Hippocampal formation (tissue), 2 donors: ENCODE data around the gene LRIT1.

Experiments used
- DNase-seq, 2 donors: peaks; one replicate each; lab custom pipeline; 2025; lab: John Stamatoyannopoulos, UW

LRIT1 gene

GRCh38 chr10:84214612-84215235 lies 26.6 kb downstream of the LRIT1 start:
- DNase-seq: no peak

- DNase-seq: no peak
These were observed 27.2 kb downstream of the LRIT1 start for GRCh38 chr10:84214046-84214572.

DNA sequence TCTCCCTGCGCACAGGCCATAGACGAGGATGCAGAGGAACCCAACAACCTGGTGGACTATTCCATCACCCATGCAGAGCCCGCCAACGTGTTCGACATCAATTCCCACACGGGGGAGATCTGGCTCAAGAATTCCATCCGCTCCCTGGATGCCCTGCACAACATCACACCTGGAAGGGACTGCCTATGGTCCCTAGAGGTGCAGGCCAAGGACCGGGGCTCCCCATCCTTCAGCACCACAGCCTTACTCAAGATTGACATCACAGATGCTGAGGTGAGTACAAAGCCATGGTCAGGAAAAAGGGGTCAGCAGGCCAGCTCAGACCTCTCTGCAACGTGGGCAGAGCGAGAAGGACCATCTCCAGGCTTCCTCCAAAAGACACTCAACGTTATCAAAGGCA lies 28.3 kb downstream of the LRIT1 start:
- no peak for DNase-seq

GRCh38 chr10:84212014-84212413 lies 29.3 kb downstream of the LRIT1 start:
- no peak for DNase-seq

DNA sequence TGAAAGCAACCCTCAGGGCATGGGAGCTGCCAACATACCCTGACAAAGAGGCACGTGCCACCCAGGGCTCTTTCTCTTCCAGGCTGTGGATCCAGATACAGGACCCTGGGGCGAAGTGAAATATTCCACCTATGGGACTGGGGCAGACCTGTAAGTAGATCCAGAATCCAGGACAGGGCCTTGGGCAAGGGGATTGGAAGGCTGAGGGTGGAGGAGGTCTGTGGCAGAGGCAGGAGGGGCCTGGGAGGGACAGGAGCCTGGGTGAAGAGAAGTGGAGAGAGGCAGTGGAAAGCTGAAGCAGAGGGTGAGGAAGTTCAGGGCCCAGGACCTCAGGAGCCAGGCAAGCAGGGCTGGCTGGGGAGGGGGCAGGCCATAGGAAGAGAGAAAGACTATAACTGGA lies 29.8 kb downstream of the LRIT1 start:
- no peak for DNase-seq

- no peak for DNase-seq
These were observed 33.3 kb downstream of the LRIT1 start for GRCh38 chr10:84208023-84208422.

DNA sequence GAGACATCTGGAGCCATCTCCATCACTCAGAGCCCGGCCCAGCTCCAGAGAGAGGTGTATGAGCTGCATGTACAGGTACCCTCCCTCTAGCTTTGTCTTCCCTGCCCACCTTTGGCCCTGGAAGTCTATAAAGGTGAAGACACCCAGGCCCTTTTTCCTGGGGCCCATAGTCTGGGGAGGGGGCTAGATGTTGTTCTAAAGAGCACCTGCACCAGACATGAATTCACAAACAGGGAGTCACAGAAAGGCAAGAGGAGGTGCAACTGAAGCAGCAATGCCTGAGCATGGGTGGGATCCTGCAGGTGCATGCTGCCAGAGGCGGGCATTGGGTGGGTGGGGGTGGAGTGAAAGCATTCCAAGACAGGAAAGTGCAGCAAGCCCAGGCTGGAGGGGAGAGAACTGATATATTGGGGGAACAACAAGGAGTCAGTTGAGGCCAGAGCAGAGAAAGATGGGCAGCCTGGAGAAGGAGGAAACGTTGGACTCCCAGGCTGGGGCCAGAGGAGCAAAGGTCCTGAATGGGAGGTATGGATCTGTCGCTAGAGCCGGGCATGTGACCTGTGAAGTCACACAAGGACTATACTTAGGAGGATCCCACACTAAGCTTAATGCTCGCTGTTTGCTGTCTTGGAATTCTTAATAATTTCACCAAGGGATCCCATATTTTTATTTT lies 35.4 kb downstream of the LRIT1 start:
- DNase-seq: no peak

- peak; percentile 61 to 71 for DNase-seq
These were observed 36.1 kb downstream of the LRIT1 start for GRCh38 chr10:84205049-84205852.

DNA sequence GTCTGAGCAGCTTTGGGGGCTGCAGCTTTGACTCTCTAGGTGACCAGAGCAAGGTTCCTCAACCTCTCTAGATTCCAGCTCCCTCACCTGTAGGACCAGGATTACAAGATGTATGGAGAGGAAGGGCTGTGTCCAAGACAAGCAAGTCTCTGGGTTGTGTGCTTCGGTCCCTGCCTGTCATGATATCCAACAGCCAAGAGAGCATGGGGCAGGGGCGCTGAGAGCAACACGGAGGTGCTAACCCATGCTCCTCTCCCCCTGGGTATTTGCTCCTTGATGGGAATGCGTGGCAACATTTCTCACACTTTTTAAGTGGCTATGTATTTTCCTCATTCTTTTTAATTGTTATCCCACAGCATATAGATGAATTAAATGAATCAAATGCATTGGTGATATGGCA lies 36.7 kb downstream of the LRIT1 start:
- DNase-seq: no peak

- no peak for DNase-seq
These were observed 37.2 kb downstream of the LRIT1 start for GRCh38 chr10:84204122-84204521.

DNA sequence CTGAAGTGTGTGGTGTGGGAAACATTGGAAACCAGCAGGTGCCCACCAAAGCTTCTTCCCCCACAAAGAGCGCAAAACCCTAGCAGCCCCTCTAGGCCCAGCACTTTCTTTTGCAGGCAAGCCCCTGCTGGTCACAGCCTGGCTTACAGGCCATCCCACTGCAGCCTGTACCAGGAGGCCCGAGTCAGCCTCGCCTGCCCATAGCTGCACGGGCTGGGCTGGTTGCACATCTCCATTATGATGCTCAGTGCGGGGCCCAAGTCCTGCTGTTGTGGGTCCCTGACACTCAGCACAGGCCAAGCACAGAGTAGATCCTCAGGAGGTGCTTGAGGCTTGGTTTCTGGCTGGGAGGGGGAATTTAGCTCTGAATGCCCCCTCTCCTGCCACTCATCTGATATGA lies 39.0 kb downstream of the LRIT1 start:
- DNase-seq: no peak

DNA sequence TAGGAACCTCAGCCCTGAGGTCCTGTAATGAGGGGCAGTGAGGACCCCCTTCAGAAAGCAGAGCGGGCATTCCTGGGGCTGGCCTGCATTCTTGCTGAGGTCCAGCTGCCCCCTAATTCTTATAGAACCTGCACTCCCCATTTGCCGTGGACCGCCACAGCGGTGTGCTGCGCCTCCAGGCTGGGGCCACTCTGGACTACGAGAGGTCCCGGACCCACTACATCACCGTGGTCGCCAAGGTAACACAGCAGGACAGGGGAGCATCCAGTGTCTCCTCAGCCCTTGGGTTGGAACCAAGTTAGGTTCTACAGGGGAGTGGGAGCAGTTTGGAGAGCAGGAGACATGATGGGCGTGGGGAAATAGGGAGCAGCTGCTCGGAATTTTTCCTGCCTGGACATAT lies 39.7 kb downstream of the LRIT1 start:
- DNase-seq: no peak

GRCh38 chr10:84201244-84201606 lies 40.1 kb downstream of the LRIT1 start:
- DNase-seq: no peak

DNA sequence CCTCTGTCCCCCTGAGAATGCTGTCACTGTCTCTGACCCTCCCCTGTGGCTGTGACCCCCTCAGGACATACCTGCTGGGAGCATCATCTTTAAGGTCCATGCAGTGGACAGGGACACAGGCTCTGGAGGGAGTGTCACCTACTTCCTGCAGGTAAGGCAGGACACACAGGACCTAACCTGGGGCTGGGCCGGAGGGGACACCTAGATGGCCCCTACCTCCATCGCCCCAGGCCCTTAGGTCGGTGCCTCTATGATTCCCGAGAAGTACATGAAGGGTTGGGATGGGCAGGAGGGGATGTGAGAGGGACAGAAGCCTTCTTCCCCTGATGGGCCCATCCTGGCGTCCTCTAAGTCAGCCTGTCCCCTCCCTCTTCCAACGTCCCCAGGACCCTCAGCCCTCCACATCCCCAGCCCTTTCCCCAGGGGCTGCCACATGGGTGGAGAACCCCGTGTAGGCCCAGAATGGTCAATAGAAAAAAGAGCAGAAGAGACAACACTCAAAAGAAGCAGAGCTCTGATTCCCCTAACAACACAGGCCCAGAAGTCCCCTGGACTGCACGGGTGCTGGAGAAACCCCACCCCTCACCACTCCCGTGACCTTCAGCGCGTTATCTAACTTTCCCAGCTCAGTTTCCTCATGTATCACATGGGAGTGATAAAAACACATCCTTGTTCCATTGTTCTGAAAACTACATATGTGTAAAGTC lies 40.7 kb downstream of the LRIT1 start:
- DNase-seq: no peak

- DNase-seq: no peak
These were observed 43.0 kb downstream of the LRIT1 start for GRCh38 chr10:84198206-84198915.

- DNase-seq: no peak
These were observed 43.7 kb downstream of the LRIT1 start for GRCh38 chr10:84197643-84198042.

GRCh38 chr10:84196941-84197340 lies 44.4 kb downstream of the LRIT1 start:
- no peak for DNase-seq

GRCh38 chr10:84196083-84196482 lies 45.3 kb downstream of the LRIT1 start:
- DNase-seq: no peak

- DNase-seq: no peak
These were observed 46.1 kb downstream of the LRIT1 start for GRCh38 chr10:84195044-84195830.

DNA sequence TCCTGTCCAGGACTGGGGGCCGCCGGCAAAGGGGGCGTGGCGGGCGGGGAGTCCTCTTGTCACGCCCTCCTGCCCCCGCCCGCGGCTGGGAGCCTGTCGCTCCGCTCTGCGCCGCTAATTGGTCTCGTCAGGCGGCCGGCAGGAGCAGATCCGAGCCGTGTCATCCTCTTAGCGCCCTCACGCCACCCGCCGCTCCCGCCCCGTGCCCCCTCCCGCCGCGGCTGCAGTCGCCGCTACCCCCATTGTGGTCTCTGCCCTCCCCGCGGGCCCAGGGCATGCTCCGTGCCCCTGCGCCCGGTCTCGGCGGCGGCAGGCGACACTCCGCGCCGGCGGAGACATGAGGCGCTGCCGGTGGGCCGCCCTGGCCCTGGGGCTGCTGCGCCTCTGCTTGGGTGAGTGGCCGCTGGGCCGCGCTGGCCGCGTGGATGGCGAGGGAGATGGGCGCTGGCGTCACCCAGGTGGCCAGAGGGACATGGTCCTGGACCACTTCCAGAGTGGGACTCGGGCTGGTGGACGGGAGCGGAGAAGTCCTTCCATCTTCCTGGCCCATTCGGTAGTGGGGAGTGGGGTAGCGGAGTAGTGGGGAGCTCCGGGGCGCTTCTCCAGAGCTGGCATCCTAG lies 46.8 kb downstream of the LRIT1 start, which contains the start of gene CDHR1:
Gene CDHR1 (plus strand): TSS at position 114 of the 620 bp plus-strand sequence. CDS start 224 bp downstream, at position 338.
- DNase-seq: peak in 1 of 2 donors; percentile 23
